Osteocyte (in vitro differentiated cells): ENCODE results near the gene GOLGA2. TPM values are rescaled to one million over a fixed set of nuclear protein-coding genes. Genes with fewer than 3 reads are reported as not detected.

ENCODE experiments used
- DNase-seq: peaks from one replicate; pipeline ENCODE4 v3.0.0; 2021; ENCODE audit warnings: mixed read lengths; ENCODE audit not compliant: unreplicated experiment; ENCODE audit errors: extremely low spot score
- H3K27ac Mint-ChIP-seq: one replicate; pipeline ENCODE4 v1.8.0; 2021; ENCODE audit warnings: mild to moderate bottlenecking, mixed read lengths; ENCODE audit not compliant: unreplicated experiment
- H3K27me3 Mint-ChIP-seq: one replicate; pipeline ENCODE4 v1.8.0; 2021; ENCODE audit warnings: mixed read lengths; ENCODE audit not compliant: unreplicated experiment
- H3K36me3 Mint-ChIP-seq: one replicate; pipeline ENCODE4 v1.8.0; 2021; ENCODE audit warnings: mixed read lengths; ENCODE audit not compliant: unreplicated experiment
- H3K4me1 Mint-ChIP-seq: one replicate; pipeline ENCODE4 v1.8.0; 2021; ENCODE audit warnings: mixed read lengths; ENCODE audit not compliant: unreplicated experiment
- H3K4me3 Mint-ChIP-seq: one replicate; pipeline ENCODE4 v1.8.0; 2021; ENCODE audit warnings: mild to moderate bottlenecking, moderate library complexity, mixed read lengths; ENCODE audit not compliant: unreplicated experiment
- H3K9me3 Mint-ChIP-seq: one replicate; pipeline ENCODE4 v1.8.0; 2021; ENCODE audit warnings: mixed read lengths; ENCODE audit not compliant: unreplicated experiment
- CTCF ChIP-seq: fragments of 200-600 bp; sonication (generic); IDR thresholded peaks from 2 replicates; pipeline ENCODE4 v1.5.0; 2021; ENCODE audit warnings: antibody characterized with exemption, mild to moderate bottlenecking, moderate library complexity
- total RNA-seq: library from RNA; stranded (reverse); gene quantifications from 2 replicates; pipeline ENCODE4 v1.2.1, GENCODE V29; 2021

GOLGA2 gene
- total RNA-seq, 1 donor from 2014 or later, result 184 TPM

- H3K9me3 Mint-ChIP-seq, result no peaks in the 10 kb centered on the region
- TF ChIP-seq CTCF, result no peak
- no peaks in the 10 kb centered on the region for H3K36me3 Mint-ChIP-seq
- DNase-seq, result no peak
- H3K27ac Mint-ChIP-seq, result no peak overlapping the region
- H3K27me3 Mint-ChIP-seq, result no peaks in the 10 kb centered on the region
- H3K4me3 Mint-ChIP-seq, result no peak overlapping the region
- H3K4me1 Mint-ChIP-seq, result peaks cover 6% of the 10 kb centered on the region
These were observed 23.0 kb upstream of the GOLGA2 start for GRCh38 chr9:128298535-128299482.

- Mint-ChIP-seq H3K27me3 (no peaks in the 10 kb centered on the region), H3K27ac (no peak overlapping the region), H3K4me3 (no peak overlapping the region), H3K4me1 (peaks cover 6% of the 10 kb centered on the region), H3K36me3 (no peaks in the 10 kb centered on the region), H3K9me3 (no peaks in the 10 kb centered on the region)
- TF ChIP-seq CTCF, result no peak
- no peak for DNase-seq
These were observed 21.5 kb upstream of the GOLGA2 start for GRCh38 chr9:128297221-128297773.

- no peak for DNase-seq
- H3K4me1 Mint-ChIP-seq, result peaks cover 6% of the 10 kb centered on the region
- no peaks in the 10 kb centered on the region for H3K36me3 Mint-ChIP-seq
- H3K27ac Mint-ChIP-seq, result no peak overlapping the region
- no peaks in the 10 kb centered on the region for H3K9me3 Mint-ChIP-seq
- H3K4me3 Mint-ChIP-seq, result no peak overlapping the region
- H3K27me3 Mint-ChIP-seq, result no peaks in the 10 kb centered on the region
- TF ChIP-seq CTCF, result no peak
These were observed 20.8 kb upstream of the GOLGA2 start for GRCh38 chr9:128296340-128297220.

GRCh38 chr9:128294142-128294541 is 18.3 kb upstream of the GOLGA2 start:
- peaks cover under 1% of the 10 kb centered on the region for H3K36me3 Mint-ChIP-seq
- peaks cover 6% of the 10 kb centered on the region for H3K4me1 Mint-ChIP-seq
- H3K9me3 Mint-ChIP-seq, result no peaks in the 10 kb centered on the region
- DNase-seq, result no peak
- TF ChIP-seq CTCF, result no peak
- H3K27ac Mint-ChIP-seq, result no peak overlapping the region
- no peak overlapping the region for H3K4me3 Mint-ChIP-seq
- H3K27me3 Mint-ChIP-seq, result no peaks in the 10 kb centered on the region
